OCI-LY3 (cell line): ENCODE measurements around the gene AKNAD1.
"Not testable (repeated sequence)": the region's sequence is repeated elsewhere in the genome, so short reads cannot be mapped to it uniquely, and the experiment has no call there.

Experiments used
- H2AFZ ChIP-seq: fragments of 200-600, 300-600 bp; shearing (Covaris generic); 2 replicates; pipeline ENCODE4 v1.6.0; 2014; ENCODE audit warnings: antibody characterized with exemption, low read depth, low read length
- H3K27ac ChIP-seq: fragments of 200-600, 300-600 bp; sonication (generic); 2 replicates; pipeline ENCODE4 v1.5.1; 2014; ENCODE audit warnings: mild to moderate bottlenecking, low read length, moderate library complexity, mixed read lengths
- H3K27me3 ChIP-seq: fragments of 200-600, 300-600 bp; sonication (generic); 2 replicates; pipeline ENCODE4 v1.6.1; 2014; ENCODE audit warnings: low read depth, low read length, mixed read lengths
- H3K36me3 ChIP-seq: fragments of 200-600, 300-600 bp; sonication (generic); replicated peaks from 2 replicates; pipeline ENCODE3; 2014; ENCODE audit warnings: low read depth, low read length, mixed read lengths
- H3K4me1 ChIP-seq: fragments of 300-600, 200-600 bp; sonication (generic); 2 replicates; pipeline ENCODE4 v1.6.1; 2014; ENCODE audit warnings: low read length, mixed read lengths
- H3K4me2 ChIP-seq: fragments of 200-600, 300-600 bp; sonication (generic); 2 replicates; pipeline ENCODE4 v1.6.1; 2014; ENCODE audit warnings: low read length, mixed read lengths
- H3K4me3 ChIP-seq: fragments of 300-600, 200-600 bp; sonication (generic); 2 replicates; pipeline ENCODE4 v1.5.1; 2014; ENCODE audit warnings: antibody characterized with exemption, mild to moderate bottlenecking, low read length, moderate library complexity
- H3K79me2 ChIP-seq: fragments of 300-600, 200-600 bp; shearing (Covaris generic); 2 replicates; pipeline ENCODE4 v1.6.1; 2014; ENCODE audit warnings: mild to moderate bottlenecking, low read length, mixed read lengths
- H3K9ac ChIP-seq: fragments of 300-600, 200-600 bp; shearing (Covaris generic); 2 replicates; pipeline ENCODE4 v1.6.0; 2014; ENCODE audit warnings: mild to moderate bottlenecking, low read length, moderate library complexity
- H3K9me3 ChIP-seq: fragments of 200-600, 300-600 bp; shearing (Covaris generic); 2 replicates; pipeline ENCODE4 v1.6.1; 2014; ENCODE audit warnings: low read length, mixed read lengths; ENCODE audit not compliant: insufficient read depth
- H4K20me1 ChIP-seq: fragments of 200-600, 300-600 bp; sonication (generic); 2 replicates; pipeline ENCODE4 v1.6.1; 2016; ENCODE audit warnings: low read length, mixed read lengths; ENCODE audit not compliant: insufficient read depth
- EZH2phosphoT487 ChIP-seq: fragments of 200-600 bp; shearing (Covaris generic); IDR thresholded peaks from 2 replicates; pipeline ENCODE4 v1.6.1; 2018; ENCODE audit warnings: antibody characterized with exemption, mixed run types, low read depth
- TF ChIP-seq, protein P1 (sequence below): fragments of 200-600, 300-600 bp; sonication (generic); IDR thresholded peaks from 2 replicates; pipeline ENCODE4 v1.5.1; 2014; ENCODE audit warnings: antibody characterized with exemption, low read length, low read depth

AKNAD1 gene

GRCh38 chr1:108792420-108792819 is 64.5 kb downstream of the AKNAD1 start:
- Histone ChIP-seq H3K4me2 (no peak overlapping the region), H3K27me3 (no peaks in the 10 kb centered on the region), H3K4me3 (no peak overlapping the region), H3K9me3 (peaks cover 4% of the 10 kb centered on the region), H3K79me2 (no peaks in the 10 kb centered on the region), H2AFZ (no peak overlapping the region), H3K36me3 (peaks cover 23% of the 10 kb centered on the region), H3K9ac (no peak overlapping the region), H3K4me1 (no peaks in the 10 kb centered on the region), H4K20me1 (no peaks in the 10 kb centered on the region), H3K27ac (no peak overlapping the region)
- no peak for TF ChIP-seq EZH2phosphoT487
- TF ChIP-seq, protein P1, sequence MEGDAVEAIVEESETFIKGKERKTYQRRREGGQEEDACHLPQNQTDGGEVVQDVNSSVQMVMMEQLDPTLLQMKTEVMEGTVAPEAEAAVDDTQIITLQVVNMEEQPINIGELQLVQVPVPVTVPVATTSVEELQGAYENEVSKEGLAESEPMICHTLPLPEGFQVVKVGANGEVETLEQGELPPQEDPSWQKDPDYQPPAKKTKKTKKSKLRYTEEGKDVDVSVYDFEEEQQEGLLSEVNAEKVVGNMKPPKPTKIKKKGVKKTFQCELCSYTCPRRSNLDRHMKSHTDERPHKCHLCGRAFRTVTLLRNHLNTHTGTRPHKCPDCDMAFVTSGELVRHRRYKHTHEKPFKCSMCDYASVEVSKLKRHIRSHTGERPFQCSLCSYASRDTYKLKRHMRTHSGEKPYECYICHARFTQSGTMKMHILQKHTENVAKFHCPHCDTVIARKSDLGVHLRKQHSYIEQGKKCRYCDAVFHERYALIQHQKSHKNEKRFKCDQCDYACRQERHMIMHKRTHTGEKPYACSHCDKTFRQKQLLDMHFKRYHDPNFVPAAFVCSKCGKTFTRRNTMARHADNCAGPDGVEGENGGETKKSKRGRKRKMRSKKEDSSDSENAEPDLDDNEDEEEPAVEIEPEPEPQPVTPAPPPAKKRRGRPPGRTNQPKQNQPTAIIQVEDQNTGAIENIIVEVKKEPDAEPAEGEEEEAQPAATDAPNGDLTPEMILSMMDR = no peak

DNA sequence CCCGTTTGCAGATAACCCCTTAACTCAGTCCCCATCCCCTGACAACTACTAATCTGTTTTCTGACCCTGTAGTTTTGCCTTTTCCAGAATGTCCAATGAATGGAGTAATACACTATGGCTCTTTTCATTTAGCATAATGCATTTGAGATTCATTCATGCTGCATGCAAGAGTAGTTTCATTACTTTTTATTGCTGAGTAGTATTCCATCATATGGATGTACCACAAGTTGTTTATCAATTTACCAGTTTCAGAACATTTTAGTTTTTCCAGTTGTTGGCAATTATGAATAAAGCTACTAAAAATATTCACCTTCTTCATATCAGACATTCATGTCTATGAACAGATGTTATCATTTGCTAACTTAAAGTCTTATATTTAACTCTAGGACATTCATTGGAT is 65.1 kb downstream of the AKNAD1 start:
- Histone ChIP-seq H3K4me3 (no peak overlapping the region), H2AFZ (no peak overlapping the region), H3K4me1 (no peaks in the 10 kb centered on the region), H3K27ac (no peak overlapping the region), H3K79me2 (no peaks in the 10 kb centered on the region), H3K27me3 (no peaks in the 10 kb centered on the region), H3K9me3 (peaks cover 4% of the 10 kb centered on the region), H3K9ac (no peak overlapping the region), H4K20me1 (no peaks in the 10 kb centered on the region), H3K36me3 (peaks cover 23% of the 10 kb centered on the region), H3K4me2 (no peak overlapping the region)
- TF ChIP-seq, protein P1 = no peak
- no peak for TF ChIP-seq EZH2phosphoT487

DNA sequence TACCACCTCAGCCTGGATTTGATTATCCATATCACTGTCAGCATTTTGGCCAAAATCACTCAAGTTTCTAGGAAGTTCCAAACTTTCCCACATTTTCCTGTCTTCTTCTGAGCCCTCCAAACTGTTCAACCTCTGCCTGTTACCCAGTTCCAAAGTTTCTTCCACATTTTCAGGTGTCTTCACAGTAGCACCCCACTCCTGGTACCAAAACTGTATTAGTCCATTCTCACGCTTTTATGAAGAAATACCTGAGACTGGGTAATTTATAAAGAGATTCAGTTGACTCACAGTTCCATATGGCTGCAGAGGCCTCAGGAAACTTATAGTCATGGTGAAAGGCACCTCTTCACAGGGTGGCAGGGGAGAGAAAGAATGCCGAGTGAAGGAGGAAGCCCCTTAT is 71.0 kb downstream of the AKNAD1 start:
- no peaks in the 10 kb centered on the region for H3K27me3 ChIP-seq
- no peak overlapping the region for H3K9ac ChIP-seq
- H3K4me2 ChIP-seq = no peak overlapping the region
- no peaks in the 10 kb centered on the region for H3K79me2 ChIP-seq
- H3K4me1 ChIP-seq = no peaks in the 10 kb centered on the region
- H4K20me1 ChIP-seq = no peaks in the 10 kb centered on the region
- peaks cover 27% of the 10 kb centered on the region for H3K36me3 ChIP-seq
- no peak overlapping the region for H2AFZ ChIP-seq
- H3K27ac ChIP-seq = no peak overlapping the region
- H3K4me3 ChIP-seq = no peak overlapping the region
- H3K9me3 ChIP-seq = no peaks in the 10 kb centered on the region
- TF ChIP-seq, protein P1 = no peak
- TF ChIP-seq EZH2phosphoT487 = no peak

- no peaks in the 10 kb centered on the region for H4K20me1 ChIP-seq
- no peaks in the 10 kb centered on the region for H3K4me1 ChIP-seq
- TF ChIP-seq EZH2phosphoT487 = no peak
- TF ChIP-seq, protein P1 = no peak
- no peak overlapping the region for H2AFZ ChIP-seq
- H3K9ac ChIP-seq = no peak overlapping the region
- no peak overlapping the region for H3K4me2 ChIP-seq
- no peak overlapping the region for H3K4me3 ChIP-seq
- no peaks in the 10 kb centered on the region for H3K79me2 ChIP-seq
- peaks cover 27% of the 10 kb centered on the region for H3K36me3 ChIP-seq
- no peak overlapping the region for H3K27ac ChIP-seq
- H3K27me3 ChIP-seq = no peaks in the 10 kb centered on the region
- H3K9me3 ChIP-seq = no peaks in the 10 kb centered on the region
Measured at GRCh38 chr1:108785264-108785663, 71.6 kb downstream of the AKNAD1 start.

DNA sequence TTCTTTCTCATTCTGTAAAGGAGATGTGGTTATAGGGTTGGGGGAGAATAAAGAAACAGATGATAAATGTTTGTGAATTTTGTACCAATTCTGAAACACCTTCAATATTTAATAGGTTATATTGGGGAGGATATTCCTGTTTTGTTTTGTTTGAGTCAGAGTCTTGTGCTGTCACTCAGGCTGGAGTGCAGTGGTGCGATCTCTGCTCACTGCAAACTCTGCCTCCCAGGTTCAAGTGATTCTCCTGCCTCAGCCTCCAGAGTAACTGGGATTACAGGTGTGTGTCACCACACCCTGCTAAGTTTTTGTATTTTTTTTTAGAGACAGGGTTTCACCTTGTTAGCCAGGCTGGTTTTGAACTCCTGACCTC is 75.3 kb downstream of the AKNAD1 start:
- not testable (repeated sequence) for H3K79me2 ChIP-seq, H3K27ac ChIP-seq, H4K20me1 ChIP-seq, H2AFZ ChIP-seq, H3K4me3 ChIP-seq, H3K9me3 ChIP-seq, H3K9ac ChIP-seq, H3K27me3 ChIP-seq, H3K4me2 ChIP-seq, H3K4me1 ChIP-seq
- H3K36me3 ChIP-seq = peaks cover 26% of the 10 kb centered on the region
